OCI-LY1 (cell line): ENCODE results near the gene NSUN3.

Experiments used
- H2AFZ ChIP-seq: fragments of 200-600 bp; sonication (generic), shearing (Covaris generic); 2 replicates; pipeline ENCODE4 v1.6.0; 2014; ENCODE audit warnings: antibody characterized with exemption, mild to moderate bottlenecking, low read length
- H3F3A ChIP-seq: fragments of 200-600 bp; sonication (generic), shearing (Covaris generic); 2 replicates; pipeline ENCODE4 v1.6.0; 2014; ENCODE audit warnings: mild to moderate bottlenecking, antibody characterized with exemption, low read length, moderate library complexity; ENCODE audit not compliant: insufficient read depth
- H3K27ac ChIP-seq: fragments of 200-600 bp; sonication (generic); 2 replicates; pipeline ENCODE4 v1.5.1; 2014; ENCODE audit warnings: low read length, mixed run types, mild to moderate bottlenecking, low read depth; ENCODE audit not compliant: poor library complexity, severe bottlenecking
- H3K27me3 ChIP-seq: fragments of 200-600 bp; sonication (generic); 2 replicates; pipeline ENCODE4 v1.6.0; 2014; ENCODE audit warnings: antibody characterized with exemption, mild to moderate bottlenecking, low read length, moderate library complexity; ENCODE audit not compliant: insufficient read depth
- H3K36me3 ChIP-seq: fragments of 200-600 bp; sonication (generic); 2 replicates; pipeline ENCODE4 v1.6.1; 2014; ENCODE audit warnings: mild to moderate bottlenecking, antibody characterized with exemption, low read length, moderate library complexity, mixed read lengths; ENCODE audit not compliant: insufficient read depth
- H3K4me1 ChIP-seq: fragments of 200-600 bp; sonication (generic); 2 replicates; pipeline ENCODE4 v1.5.1; 2014; ENCODE audit warnings: mild to moderate bottlenecking, low read length, moderate library complexity; ENCODE audit not compliant: insufficient read depth, severe bottlenecking
- H3K4me2 ChIP-seq: fragments of 200-600 bp; sonication (generic), shearing (Covaris generic); 2 replicates; pipeline ENCODE4 v1.6.1; 2014; ENCODE audit warnings: low read length
- H3K4me3 ChIP-seq: fragments of 200-600 bp; sonication (generic); 2 replicates; pipeline ENCODE4 v1.5.1; 2014; ENCODE audit warnings: low read length, low read depth, mild to moderate bottlenecking, mixed read lengths; ENCODE audit not compliant: poor library complexity, severe bottlenecking
- H3K79me2 ChIP-seq: fragments of 200-600 bp; shearing (Covaris generic); 2 replicates; pipeline ENCODE4 v1.6.1; 2016; ENCODE audit warnings: mixed run types, low read length, mixed read lengths; ENCODE audit not compliant: insufficient read depth
- H3K9ac ChIP-seq: fragments of 200-600 bp; sonication (generic), shearing (Covaris generic); 2 replicates; pipeline ENCODE4 v1.6.1; 2014; ENCODE audit warnings: mild to moderate bottlenecking, low read length, mixed read lengths
- H3K9me2 ChIP-seq: fragments of 200-600 bp; sonication (generic), shearing (Covaris generic); 2 replicates; pipeline ENCODE4 v1.6.1; 2014; ENCODE audit warnings: low read depth, mild to moderate bottlenecking, low read length, mixed read lengths
- H3K9me3 ChIP-seq: fragments of 200-600 bp; shearing (Covaris generic); 2 replicates; pipeline ENCODE4 v1.6.1; 2014; ENCODE audit warnings: low read length, mixed read lengths
- H4K20me1 ChIP-seq: fragments of 200-600 bp; sonication (generic), shearing (Covaris generic); 2 replicates; pipeline ENCODE4 v1.6.0; 2016; ENCODE audit warnings: mild to moderate bottlenecking, low read length; ENCODE audit not compliant: insufficient read depth
- EZH2 ChIP-seq: fragments of 200-600 bp; sonication (generic), shearing (Covaris generic); IDR thresholded peaks from 2 replicates; pipeline ENCODE4 v1.8.0; 2017; ENCODE audit warnings: borderline replicate concordance, mixed run types, mild to moderate bottlenecking, antibody characterized with exemption, low read length, moderate library complexity, mixed read lengths
- TF ChIP-seq, protein P1 (sequence below): fragments of 200-600 bp; sonication (generic), shearing (Covaris generic); IDR thresholded peaks from 2 replicates; pipeline ENCODE4 v1.5.1; 2017; ENCODE audit warnings: mild to moderate bottlenecking, antibody characterized with exemption, low read length, moderate library complexity, mixed read lengths

The NSUN3 gene

GRCh38 chr3:94150113-94150512, 87.3 kb downstream of the NSUN3 start:
- TF ChIP-seq, protein P1, sequence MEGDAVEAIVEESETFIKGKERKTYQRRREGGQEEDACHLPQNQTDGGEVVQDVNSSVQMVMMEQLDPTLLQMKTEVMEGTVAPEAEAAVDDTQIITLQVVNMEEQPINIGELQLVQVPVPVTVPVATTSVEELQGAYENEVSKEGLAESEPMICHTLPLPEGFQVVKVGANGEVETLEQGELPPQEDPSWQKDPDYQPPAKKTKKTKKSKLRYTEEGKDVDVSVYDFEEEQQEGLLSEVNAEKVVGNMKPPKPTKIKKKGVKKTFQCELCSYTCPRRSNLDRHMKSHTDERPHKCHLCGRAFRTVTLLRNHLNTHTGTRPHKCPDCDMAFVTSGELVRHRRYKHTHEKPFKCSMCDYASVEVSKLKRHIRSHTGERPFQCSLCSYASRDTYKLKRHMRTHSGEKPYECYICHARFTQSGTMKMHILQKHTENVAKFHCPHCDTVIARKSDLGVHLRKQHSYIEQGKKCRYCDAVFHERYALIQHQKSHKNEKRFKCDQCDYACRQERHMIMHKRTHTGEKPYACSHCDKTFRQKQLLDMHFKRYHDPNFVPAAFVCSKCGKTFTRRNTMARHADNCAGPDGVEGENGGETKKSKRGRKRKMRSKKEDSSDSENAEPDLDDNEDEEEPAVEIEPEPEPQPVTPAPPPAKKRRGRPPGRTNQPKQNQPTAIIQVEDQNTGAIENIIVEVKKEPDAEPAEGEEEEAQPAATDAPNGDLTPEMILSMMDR = no peak
- no peak for TF ChIP-seq EZH2
- H3K4me3 ChIP-seq = no peak overlapping the region
- H3K4me1 ChIP-seq = no peaks in the 10 kb centered on the region
- no peaks in the 10 kb centered on the region for H3K36me3 ChIP-seq
- H3K9me2 ChIP-seq = no peaks in the 10 kb centered on the region
- no peak overlapping the region for H3K4me2 ChIP-seq
- no peaks in the 10 kb centered on the region for H3K9me3 ChIP-seq
- H3K27ac ChIP-seq = no peak overlapping the region
- H3K27me3 ChIP-seq = no peaks in the 10 kb centered on the region
- H3K79me2 ChIP-seq = no peaks in the 10 kb centered on the region
- no peak overlapping the region for H3K9ac ChIP-seq
- H2AFZ ChIP-seq = no peak overlapping the region
- no peaks in the 10 kb centered on the region for H3F3A ChIP-seq
- H4K20me1 ChIP-seq = no peaks in the 10 kb centered on the region

DNA sequence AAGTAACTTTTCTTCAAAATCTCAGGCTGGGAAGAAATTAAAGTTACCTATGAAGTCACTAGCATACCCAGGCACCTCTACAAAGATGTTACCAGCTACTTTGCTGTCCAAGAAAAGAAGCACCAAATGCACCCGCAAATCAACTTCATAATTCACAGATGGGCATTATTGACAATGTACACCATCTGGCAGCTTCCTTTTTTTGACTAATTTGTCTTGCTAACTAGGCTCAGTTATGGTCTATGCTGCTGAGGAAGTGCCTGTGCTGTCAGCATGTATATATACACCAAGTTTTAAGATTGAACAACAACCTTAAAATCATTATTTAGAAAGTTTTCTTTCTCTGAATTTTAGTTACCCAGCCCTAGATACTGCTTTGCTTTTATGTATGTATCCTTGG, 93.8 kb downstream of the NSUN3 start:
- H3K4me3 ChIP-seq = no peak overlapping the region
- TF ChIP-seq, protein P1 = no peak
- TF ChIP-seq EZH2 = no peak

GRCh38 chr3:94158512-94158911, 95.7 kb downstream of the NSUN3 start:
- no peaks in the 10 kb centered on the region for H3K36me3 ChIP-seq
- no peak overlapping the region for H3K4me3 ChIP-seq
- H3K9ac ChIP-seq = no peak overlapping the region
- no peaks in the 10 kb centered on the region for H3K4me1 ChIP-seq
- H3K27me3 ChIP-seq = no peaks in the 10 kb centered on the region
- TF ChIP-seq, protein P1 = no peak
- TF ChIP-seq EZH2 = no peak
- no peaks in the 10 kb centered on the region for H3K9me3 ChIP-seq
- H3K9me2 ChIP-seq = no peaks in the 10 kb centered on the region
- no peak overlapping the region for H2AFZ ChIP-seq
- H3K4me2 ChIP-seq = no peak overlapping the region
- H3K79me2 ChIP-seq = no peaks in the 10 kb centered on the region
- no peaks in the 10 kb centered on the region for H4K20me1 ChIP-seq
- H3K27ac ChIP-seq = no peak overlapping the region
- H3F3A ChIP-seq = no peaks in the 10 kb centered on the region

More for the DNA sequence above, 93.8 kb downstream of the NSUN3 start:
- no peak overlapping the region for H3K9ac ChIP-seq
- no peaks in the 10 kb centered on the region for H3F3A ChIP-seq
- no peaks in the 10 kb centered on the region for H3K27me3 ChIP-seq
- no peaks in the 10 kb centered on the region for H3K79me2 ChIP-seq
- H3K9me2 ChIP-seq = no peaks in the 10 kb centered on the region
- no peak overlapping the region for H3K4me2 ChIP-seq
- H3K36me3 ChIP-seq = no peaks in the 10 kb centered on the region
- H2AFZ ChIP-seq = no peak overlapping the region
- H3K4me1 ChIP-seq = no peaks in the 10 kb centered on the region
- no peaks in the 10 kb centered on the region for H3K9me3 ChIP-seq
- H3K27ac ChIP-seq = no peak overlapping the region
- H4K20me1 ChIP-seq = no peaks in the 10 kb centered on the region
